Loucy (cell line): ENCODE results near the gene CACNA2D4.
A peak's percentile ranks its signal among the peaks of the same experiment; 100 is the strongest.

Experiments
- H2AFZ ChIP-seq: fragments of 200-600 bp; sonication (generic); 2 replicates; pipeline ENCODE4 v1.6.0; 2016; ENCODE audit warnings: antibody characterized with exemption, mild to moderate bottlenecking, low read length, moderate library complexity
- H3F3A ChIP-seq: fragments of 200-600 bp; 2 replicates; pipeline ENCODE4 v1.6.0; 2016; ENCODE audit warnings: antibody characterized with exemption, low read depth, mild to moderate bottlenecking
- H3K27me3 ChIP-seq: fragments of 200-600 bp; sonication (generic); 2 replicates; pipeline ENCODE4 v1.6.1; 2014; ENCODE audit warnings: low read length, mild to moderate bottlenecking; ENCODE audit not compliant: insufficient read depth, poor library complexity, severe bottlenecking
- H3K36me3 ChIP-seq: fragments of 200-600 bp; sonication (generic); 2 replicates; pipeline ENCODE4 v1.6.1; 2016; ENCODE audit warnings: low read length; ENCODE audit not compliant: insufficient read depth
- H3K4me1 ChIP-seq: fragments of 200-600 bp; sonication (generic); 2 replicates; pipeline ENCODE4 v1.5.1; 2014; ENCODE audit warnings: low read length, mild to moderate bottlenecking; ENCODE audit not compliant: insufficient read depth, poor library complexity, severe bottlenecking
- H3K4me2 ChIP-seq: fragments of 200-600 bp; sonication (generic); 2 replicates; pipeline ENCODE4 v1.6.0; 2014; ENCODE audit warnings: antibody characterized with exemption, low read length, low read depth, mild to moderate bottlenecking; ENCODE audit not compliant: poor library complexity, severe bottlenecking
- H3K4me3 ChIP-seq: fragments of 200-600 bp; sonication (generic); 2 replicates; pipeline ENCODE4 v1.5.1; 2014; ENCODE audit warnings: low read length, mild to moderate bottlenecking, mixed read lengths; ENCODE audit not compliant: poor library complexity, severe bottlenecking
- H3K79me2 ChIP-seq: fragments of 200-600 bp; sonication (generic); 2 replicates; pipeline ENCODE4 v1.6.1; 2014; ENCODE audit warnings: low read length; ENCODE audit not compliant: insufficient read depth
- H3K9ac ChIP-seq: fragments of 200-600 bp; sonication (generic); 2 replicates; pipeline ENCODE4 v1.6.0; 2014; ENCODE audit warnings: mild to moderate bottlenecking, low read depth, low read length, moderate library complexity; ENCODE audit not compliant: poor library complexity, severe bottlenecking
- H3K9me2 ChIP-seq: fragments of 200-600 bp; sonication (generic); replicated peaks from 2 replicates; pipeline ENCODE4 v1.6.1; 2016; ENCODE audit warnings: low read depth, low read length, mixed read lengths
- H3K9me3 ChIP-seq: fragments of 200-600 bp; sonication (generic); 2 replicates; pipeline ENCODE4 v1.6.1; 2014; ENCODE audit warnings: mild to moderate bottlenecking, antibody characterized with exemption, low read length, low read depth; ENCODE audit not compliant: insufficient read depth
- H4K20me1 ChIP-seq: fragments of 200-600 bp; sonication (generic); 2 replicates; pipeline ENCODE4 v1.6.0; 2014; ENCODE audit warnings: antibody characterized with exemption, low read length, mild to moderate bottlenecking; ENCODE audit not compliant: insufficient read depth, poor library complexity, severe bottlenecking
- CTCF ChIP-seq: fragments of 200-600 bp; sonication (generic); conservative IDR thresholded peaks from 2 replicates; pipeline ENCODE4 v1.5.1; 2014; ENCODE audit warnings: mild to moderate bottlenecking, antibody characterized with exemption, low read length
- EZH2phosphoT487 ChIP-seq: fragments of 200-600 bp; IDR thresholded peaks from 2 replicates; pipeline ENCODE4 v1.6.1; 2018; ENCODE audit warnings: antibody characterized with exemption, mild to moderate bottlenecking, moderate library complexity, borderline replicate concordance

The CACNA2D4 gene

DNA sequence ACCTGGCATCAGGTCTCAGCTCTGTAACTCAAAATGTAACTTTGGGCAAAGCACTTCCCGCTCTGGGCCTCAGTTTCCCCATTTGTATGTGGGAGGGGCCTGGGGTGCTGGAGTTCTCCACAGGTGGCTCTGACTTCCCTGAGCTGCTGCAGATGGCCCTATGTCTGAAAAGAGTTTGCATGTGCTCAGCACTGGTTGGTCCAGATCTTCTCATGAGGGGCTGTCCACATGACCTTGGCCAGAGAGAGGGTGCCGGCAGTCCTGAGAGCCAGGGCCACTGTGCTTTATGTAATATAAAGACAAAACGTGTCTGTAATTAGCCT is 7.2 kb upstream of the CACNA2D4 start:
- TF ChIP-seq EZH2phosphoT487 (no peak), CTCF (no peak)

DNA sequence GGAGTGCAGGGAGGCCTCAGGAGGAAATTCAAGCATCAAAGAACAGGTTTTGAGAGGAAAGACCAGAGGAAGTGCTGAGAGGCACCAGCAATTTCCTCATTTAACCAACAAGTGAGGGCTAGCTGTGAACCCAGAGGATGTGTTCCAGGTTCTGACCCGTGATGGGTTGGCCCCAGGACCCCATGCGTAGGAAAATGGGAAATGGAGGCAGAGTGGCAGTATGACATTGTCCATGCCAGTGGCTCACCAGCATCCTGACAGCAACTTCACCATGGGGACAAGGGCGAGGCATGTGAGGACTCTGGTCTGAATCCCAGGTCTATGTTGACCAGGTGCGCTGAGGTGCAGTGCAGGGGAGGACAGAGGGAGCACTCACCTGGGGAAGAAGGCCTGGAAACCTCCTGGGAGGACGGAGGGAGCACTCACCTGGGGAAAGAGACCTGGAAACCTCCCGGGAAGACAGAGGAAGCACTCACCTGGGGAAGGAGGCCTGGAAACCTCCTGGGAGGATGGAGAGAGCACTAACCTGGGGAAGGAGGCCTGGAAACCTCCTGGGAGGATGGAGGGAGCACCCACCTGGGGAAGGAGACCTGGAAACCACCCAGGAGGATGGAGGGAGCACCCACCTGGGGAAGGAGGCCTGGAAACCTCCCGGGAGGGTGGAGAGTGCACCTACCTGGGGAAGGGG is 6.7 kb upstream of the CACNA2D4 start:
- Histone ChIP-seq H3K4me1 (peaks cover 63% of the 10 kb centered on the region), H3K9me3 (no peaks in the 10 kb centered on the region), H3K4me3 (peak overlapping the region; percentile 48), H3K79me2 (no peaks in the 10 kb centered on the region), H3K27me3 (no peaks in the 10 kb centered on the region), H3K36me3 (no peaks in the 10 kb centered on the region), H3K9ac (peak overlapping the region; percentile 64), H3K9me2 (no peaks in the 10 kb centered on the region), H3F3A (no peaks in the 10 kb centered on the region), H2AFZ (peak overlapping the region; percentile 70), H3K4me2 (peak overlapping the region; percentile 79), H4K20me1 (no peaks in the 10 kb centered on the region)
- no peak for TF ChIP-seq EZH2phosphoT487
- no peak for TF ChIP-seq CTCF

More for the DNA sequence above, 7.2 kb upstream of the CACNA2D4 start:
- Histone ChIP-seq H3K9ac (peak overlapping the region; percentile 64), H4K20me1 (no peaks in the 10 kb centered on the region), H3K4me3 (no peak overlapping the region), H3K4me1 (peaks cover 65% of the 10 kb centered on the region), H3F3A (no peaks in the 10 kb centered on the region), H2AFZ (no peak overlapping the region), H3K9me2 (no peaks in the 10 kb centered on the region), H3K27me3 (no peaks in the 10 kb centered on the region), H3K79me2 (no peaks in the 10 kb centered on the region), H3K9me3 (no peaks in the 10 kb centered on the region), H3K4me2 (peak overlapping the region; percentile 79), H3K36me3 (no peaks in the 10 kb centered on the region)

GRCh38 chr12:1922985-1923384 is 4.5 kb upstream of the CACNA2D4 start:
- Histone ChIP-seq H3K79me2 (no peaks in the 10 kb centered on the region), H3F3A (no peaks in the 10 kb centered on the region)
- TF ChIP-seq CTCF = no peak
- TF ChIP-seq EZH2phosphoT487 = no peak

More at GRCh38 chr12:1922985-1923384, 4.5 kb upstream of the CACNA2D4 start:
- Histone ChIP-seq H3K9me3 (no peaks in the 10 kb centered on the region), H3K4me2 (no peak overlapping the region), H4K20me1 (no peaks in the 10 kb centered on the region), H3K4me1 (peaks cover 62% of the 10 kb centered on the region), H3K9me2 (no peaks in the 10 kb centered on the region), H3K4me3 (no peak overlapping the region), H3K27me3 (no peaks in the 10 kb centered on the region), H3K9ac (no peak overlapping the region), H2AFZ (no peak overlapping the region), H3K36me3 (no peaks in the 10 kb centered on the region)
